ENCODE data around the gene ARHGAP18.

ARHGAP18 gene

GRCh38 chr6:129578315-129578714, 131.7 kb downstream of the ARHGAP18 start (continued):
- TF ChIP-seq AEBP2 (tag by site-specific recombination; IDR thresholded peaks at IDR 0.05; ENCODE audit: borderline replicate concordance), result no peak
- TF ChIP-seq ZNF792 (tag by site-specific recombination; IDR thresholded peaks at IDR 0.05), result no peak

DNA sequence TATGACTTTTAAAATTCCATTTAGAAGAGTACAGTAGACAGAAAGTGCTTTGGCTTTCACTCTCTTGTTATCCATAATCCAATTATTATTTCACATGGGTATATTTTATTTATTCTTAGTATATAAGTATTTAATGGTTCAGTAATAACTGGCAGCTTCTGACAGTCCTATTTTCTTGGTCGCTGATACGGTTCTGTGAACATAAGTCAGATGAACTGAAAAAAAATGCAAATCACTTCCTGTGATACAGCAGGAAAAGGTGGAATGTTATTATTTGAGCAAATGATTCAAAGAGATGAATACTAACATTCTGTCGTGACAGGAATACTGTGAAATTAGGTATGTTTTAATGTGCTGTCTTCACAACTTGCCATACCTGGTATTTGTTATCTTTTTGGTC, 132.3 kb downstream of the ARHGAP18 start:
- ChIA-PET POLR2A (no interaction called here), CTCF (interaction anchor here (0.6 to 4.2 kb wide), 9 partner anchors 10 to 846 kb away, joined by 3 to 39 read pairs (median 3); no protein-coding TSS in a partner anchor)
- Histone ChIP-seq H3K36me3 (ENCODE audit: control insufficient read depth in 2 of 2, insufficient read depth in 1 of 2, low read length in 2 of 2) (no peaks in the 10 kb centered on the region), H3K4me1 (ENCODE audit: control insufficient read depth, insufficient read depth, low read length) (no peaks in the 10 kb centered on the region), H3K27ac (ENCODE audit: extremely low read depth, low read depth, low read length) (no peak overlapping the region), H3K9me3 (ENCODE audit: control insufficient read depth, insufficient read depth, low read depth, low read length) (no peaks in the 10 kb centered on the region), H3K4me3 (ENCODE audit: low read depth, low read length) (no peak overlapping the region)
- TF ChIP-seq YY2 (tag by site-specific recombination; IDR thresholded peaks at IDR 0.05), result no peak
- no peak for TF ChIP-seq AEBP2 (tag by site-specific recombination; IDR thresholded peaks at IDR 0.05; ENCODE audit: borderline replicate concordance)
- TF ChIP-seq ZNF626 (tag by site-specific recombination; IDR thresholded peaks at IDR 0.05), result no peak
- TF ChIP-seq ZNF585B (tag by site-specific recombination; IDR thresholded peaks at IDR 0.05), result no peak
- TF ChIP-seq GLI4 (tag by site-specific recombination; IDR thresholded peaks at IDR 0.05), result no peak
- TF ChIP-seq ZNF530 (tag by site-specific recombination; IDR thresholded peaks at IDR 0.05; ENCODE audit: low read depth), result no peak

DNA sequence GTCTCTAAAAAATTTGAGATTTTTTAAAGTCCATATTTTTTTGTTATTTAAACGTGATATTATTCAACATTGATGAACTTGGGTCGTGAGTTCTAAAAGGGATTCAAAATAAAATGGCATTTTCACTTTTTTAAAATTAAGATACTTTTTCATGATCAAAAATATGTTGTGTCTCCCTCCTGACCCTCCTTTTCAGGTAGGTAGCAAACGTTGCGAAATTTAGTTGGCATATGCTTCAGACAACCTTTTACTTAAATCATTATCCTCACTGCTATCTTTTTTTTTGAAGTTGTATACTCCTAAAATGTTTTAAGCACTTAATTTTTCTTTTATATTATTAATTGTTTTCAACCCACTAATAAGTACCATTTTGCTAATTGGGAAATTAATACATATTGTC, 133.5 kb downstream of the ARHGAP18 start:
- TF ChIP-seq ZNF548 (tag by site-specific recombination; IDR thresholded peaks at IDR 0.05) (no peak), AEBP2 (tag by site-specific recombination; IDR thresholded peaks at IDR 0.05; ENCODE audit: borderline replicate concordance) (no peak)
- POLR2A ChIA-PET, result no interaction called here
- H3K4me3 ChIP-seq (ENCODE audit: low read depth, low read length), result no peak overlapping the region

DNA sequence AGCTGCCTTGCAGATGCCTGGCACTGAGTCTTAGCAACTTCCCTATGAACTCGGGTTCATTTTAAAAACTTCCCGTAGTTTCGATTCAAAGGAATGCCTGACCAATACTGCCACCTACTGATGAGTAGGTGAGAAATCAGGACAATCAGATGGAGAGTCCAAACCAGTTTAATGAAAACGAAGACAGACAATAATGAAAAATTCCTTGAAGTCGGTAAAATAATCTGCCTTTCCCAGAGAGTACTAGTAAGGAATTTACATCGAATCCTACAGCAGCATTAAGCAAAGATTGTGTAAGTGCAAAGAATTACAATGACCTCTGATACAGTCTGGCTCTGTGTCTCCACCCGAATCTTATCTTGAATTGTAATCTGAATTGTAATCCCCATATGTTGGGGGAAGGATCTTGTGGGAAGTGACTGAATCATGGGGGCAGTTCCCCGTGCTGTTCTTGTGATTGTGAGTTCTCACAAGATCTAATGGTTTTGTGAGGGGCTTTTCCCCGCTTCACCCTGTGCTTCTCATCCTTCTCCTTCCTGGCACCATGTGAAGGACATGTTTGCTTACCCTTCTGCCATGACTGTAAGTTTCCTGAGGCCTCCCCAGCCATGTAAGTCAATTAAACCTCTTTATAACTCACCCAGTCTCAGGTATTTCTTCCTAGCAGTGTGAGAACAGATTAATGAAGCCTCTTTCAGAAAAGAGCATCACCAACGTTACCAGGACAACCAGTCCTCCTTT, 134.4 kb downstream of the ARHGAP18 start:
- Histone ChIP-seq H3K4me3 (ENCODE audit: low read depth, low read length) (no peak overlapping the region), H3K27ac (ENCODE audit: extremely low read depth, low read depth, low read length) (no peak overlapping the region), H3K4me1 (ENCODE audit: control insufficient read depth, insufficient read depth, low read length) (no peaks in the 10 kb centered on the region), H3K9me3 (ENCODE audit: control insufficient read depth, insufficient read depth, low read depth, low read length) (no peaks in the 10 kb centered on the region), H3K36me3 (ENCODE audit: control insufficient read depth in 2 of 2, insufficient read depth in 1 of 2, low read length in 2 of 2) (no peaks in the 10 kb centered on the region)
- ChIA-PET CTCF (interaction anchor here (0.6 to 4.2 kb wide), 25 partner anchors 9 to 1164 kb away, joined by 3 to 95 read pairs (median 3); no protein-coding TSS in a partner anchor), POLR2A (no interaction called here)
- TF ChIP-seq ZNF433 (tag by site-specific recombination; IDR thresholded peaks at IDR 0.05; ENCODE audit: low read depth), result no peak
- TF ChIP-seq MZF1 (tag by site-specific recombination; IDR thresholded peaks at IDR 0.05; ENCODE audit: borderline replicate concordance), result peak; percentile 91; the same call in 1 of the 2 replicates
- no peak for TF ChIP-seq PRDM4 (tag by site-specific recombination; IDR thresholded peaks at IDR 0.05)
- 0 out of 2 replicates have a peak, but pooled peaks have one; percentile 35 for TF ChIP-seq ZBTB17 (tag by site-specific recombination; IDR thresholded peaks at IDR 0.05)
- TF ChIP-seq, protein P1, sequence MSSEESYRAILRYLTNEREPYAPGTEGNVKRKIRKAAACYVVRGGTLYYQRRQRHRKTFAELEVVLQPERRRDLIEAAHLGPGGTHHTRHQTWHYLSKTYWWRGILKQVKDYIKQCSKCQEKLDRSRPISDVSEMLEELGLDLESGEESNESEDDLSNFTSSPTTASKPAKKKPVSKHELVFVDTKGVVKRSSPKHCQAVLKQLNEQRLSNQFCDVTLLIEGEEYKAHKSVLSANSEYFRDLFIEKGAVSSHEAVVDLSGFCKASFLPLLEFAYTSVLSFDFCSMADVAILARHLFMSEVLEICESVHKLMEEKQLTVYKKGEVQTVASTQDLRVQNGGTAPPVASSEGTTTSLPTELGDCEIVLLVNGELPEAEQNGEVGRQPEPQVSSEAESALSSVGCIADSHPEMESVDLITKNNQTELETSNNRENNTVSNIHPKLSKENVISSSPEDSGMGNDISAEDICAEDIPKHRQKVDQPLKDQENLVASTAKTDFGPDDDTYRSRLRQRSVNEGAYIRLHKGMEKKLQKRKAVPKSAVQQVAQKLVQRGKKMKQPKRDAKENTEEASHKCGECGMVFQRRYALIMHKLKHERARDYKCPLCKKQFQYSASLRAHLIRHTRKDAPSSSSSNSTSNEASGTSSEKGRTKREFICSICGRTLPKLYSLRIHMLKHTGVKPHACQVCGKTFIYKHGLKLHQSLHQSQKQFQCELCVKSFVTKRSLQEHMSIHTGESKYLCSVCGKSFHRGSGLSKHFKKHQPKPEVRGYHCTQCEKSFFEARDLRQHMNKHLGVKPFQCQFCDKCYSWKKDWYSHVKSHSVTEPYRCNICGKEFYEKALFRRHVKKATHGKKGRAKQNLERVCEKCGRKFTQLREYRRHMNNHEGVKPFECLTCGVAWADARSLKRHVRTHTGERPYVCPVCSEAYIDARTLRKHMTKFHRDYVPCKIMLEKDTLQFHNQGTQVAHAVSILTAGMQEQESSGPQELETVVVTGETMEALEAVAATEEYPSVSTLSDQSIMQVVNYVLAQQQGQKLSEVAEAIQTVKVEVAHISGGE (tag by site-specific recombination; conservative IDR thresholded peaks at IDR 0.05; ENCODE audit: low read depth), result no peak
- TF ChIP-seq ZNF621 (tag by site-specific recombination; IDR thresholded peaks at IDR 0.05), result no peak
- TF ChIP-seq ZNF837 (tag by site-specific recombination; IDR thresholded peaks at IDR 0.05), result no peak
- TF ChIP-seq BCL11B (tag by site-specific recombination; IDR thresholded peaks at IDR 0.05; ENCODE audit: low read depth), result no peak

More for the DNA sequence above, 133.5 kb downstream of the ARHGAP18 start:
- Histone ChIP-seq H3K9me3 (ENCODE audit: control insufficient read depth, insufficient read depth, low read depth, low read length) (no peaks in the 10 kb centered on the region), H3K27ac (ENCODE audit: extremely low read depth, low read depth, low read length) (no peak overlapping the region), H3K4me1 (ENCODE audit: control insufficient read depth, insufficient read depth, low read length) (no peaks in the 10 kb centered on the region), H3K36me3 (ENCODE audit: control insufficient read depth in 2 of 2, insufficient read depth in 1 of 2, low read length in 2 of 2) (no peaks in the 10 kb centered on the region)
- CTCF ChIA-PET, result interaction anchor here (1.0 to 4.2 kb wide), 4 partner anchors 9 to 77 kb away, joined by 3 to 39 read pairs (median 4); no protein-coding TSS in a partner anchor
